ENCODE data around the gene OSTF1. TPM values are rescaled to one million over a fixed set of nuclear protein-coding genes. Genes with fewer than 3 reads are reported as not detected.

Gene OSTF1
- total and polyA plus RNA-seq, 10 of the 15 experiments (the other 5 are each of a cell fraction or from before 2014, with no cell fraction given) = 36.2 to 82.4 (median 46.9) TPM

GRCh38 chr9:75170898-75171360 is 82.6 kb downstream of the OSTF1 start:
- Histone ChIP-seq H3K4me2 (ENCODE audit: control insufficient read depth, insufficient read depth) (no peak overlapping the region), H3K9ac (ENCODE audit: control insufficient read depth, insufficient read depth, low read length) (no peak overlapping the region), H3K79me2 (ENCODE audit: control insufficient read depth, insufficient read depth, low read length) (no peaks in the 10 kb centered on the region), H3K27me3 (replicated peaks in 1 of 2; ENCODE audit: control insufficient read depth in 2 of 2, insufficient read depth in 2 of 2, low read length in 1 of 2) (no peaks in the 10 kb centered on the region), H3K27ac (ENCODE audit: control insufficient read depth, insufficient read depth) (no peak overlapping the region), H3K4me1 (ENCODE audit: control insufficient read depth, insufficient read depth, low read length) (no peaks in the 10 kb centered on the region), H2AFZ (ENCODE audit: control insufficient read depth, low read depth, low read length) (no peak overlapping the region), H3K4me3 (no peak overlapping the region), H3K36me3 (ENCODE audit: control insufficient read depth in 2 of 2, insufficient read depth in 2 of 2, low read length in 1 of 2) (no peaks in the 10 kb centered on the region; a peak in 1 of 4 replicates), H3K9me3 (replicated peaks; ENCODE audit: control insufficient read depth, insufficient read depth, low read length) (no peaks in the 10 kb centered on the region), H4K20me1 (ENCODE audit: control insufficient read depth, insufficient read depth) (no peaks in the 10 kb centered on the region)
- no TSS peak for BruUV-seq (replicated peaks)
- no peak for FAIRE-seq
- DNase-seq (ENCODE audit: low read depth, low spot score) = no peak
- no peak for ATAC-seq
- CTCF ChIA-PET = interaction anchor here (1.0 kb wide), 1 partner anchor 15 kb away, joined by 3 read pairs; no protein-coding TSS in a partner anchor
- RAD21 ChIA-PET (ENCODE audit: unreplicated experiment) = no interaction called here
- SMC1A ChIA-PET (ENCODE audit: uncharacterized antibody, unreplicated experiment) = no interaction called here
- WGBS (ENCODE audit: insufficient coverage, insufficient replicate concordance, low lambda C conversion rate, missing lambda C conversion rate) = 69% methylated on average over 2 of the region's 2 CpGs
- in situ Hi-C loops (cut with MboI) (no loop called here), intact Hi-C loops (cut with micrococcal nuclease; ENCODE audit: unreplicated experiment) (no loop called here)
- POLR2A ChIA-PET = no interaction called here
- no peak for TF ChIP-seq CHD2 (IDR thresholded peaks at IDR 0.05; ENCODE audit: borderline replicate concordance, low read depth, low read length)
- TF ChIP-seq RCOR1 (conservative IDR thresholded peaks at IDR 0.05; ENCODE audit: low read depth, low read length) = no peak
- TF ChIP-seq POLR2AphosphoS5 (IDR thresholded peaks at IDR 0.05; ENCODE audit: low read length) = no peak
- TF ChIP-seq HCFC1 (IDR thresholded peaks at IDR 0.05; ENCODE audit: low read length) = no peak
- no peak for TF ChIP-seq RUNX3 (IDR thresholded peaks at IDR 0.05; ENCODE audit: low read length)
- TF ChIP-seq LARP7 (IDR thresholded peaks at IDR 0.05) = no peak

- H3K79me2 ChIP-seq (ENCODE audit: control insufficient read depth, insufficient read depth, low read length) = no peaks in the 10 kb centered on the region
- no peak overlapping the region for H2AFZ ChIP-seq (ENCODE audit: control insufficient read depth, low read depth, low read length)
- no peaks in the 10 kb centered on the region; a peak in 1 of 4 replicates for H3K36me3 ChIP-seq (ENCODE audit: control insufficient read depth in 2 of 2, insufficient read depth in 2 of 2, low read length in 1 of 2)
- no peaks in the 10 kb centered on the region for H4K20me1 ChIP-seq (ENCODE audit: control insufficient read depth, insufficient read depth)
- 94% methylated on average over 6 of the region's 6 CpGs for WGBS (ENCODE audit: insufficient coverage, insufficient replicate concordance, low lambda C conversion rate, missing lambda C conversion rate)
- no peaks in the 10 kb centered on the region for H3K27me3 ChIP-seq (replicated peaks in 1 of 2; ENCODE audit: control insufficient read depth in 2 of 2, insufficient read depth in 2 of 2, low read length in 1 of 2)
- RAD21 ChIA-PET (ENCODE audit: unreplicated experiment) = interaction anchor here (1.0 kb wide), 1 partner anchor 402 kb away, joined by 3 read pairs; no protein-coding TSS in a partner anchor
- TF ChIP-seq MTA2 (IDR thresholded peaks at IDR 0.05; ENCODE audit: low read depth) (no peak), ZNF622 (IDR thresholded peaks at IDR 0.05) (no peak), NFIC (IDR thresholded peaks at IDR 0.05; ENCODE audit: low read depth, low read length) (no peak), NRF1 (conservative IDR thresholded peaks at IDR 0.05; ENCODE audit: low read depth, low read length) (no peak), REST (IDR thresholded peaks at IDR 0.05; ENCODE audit: low read depth, low read length) (no peak), RAD51 (IDR thresholded peaks at IDR 0.05) (no peak), ZNF384 (IDR thresholded peaks at IDR 0.05; ENCODE audit: borderline replicate concordance, low read depth, low read length) (no peak), SIN3A (IDR thresholded peaks at IDR 0.05; ENCODE audit: low read depth, low read length) (no peak), ZBED1 (IDR thresholded peaks at IDR 0.05; ENCODE audit: borderline replicate concordance) (no peak)
- in situ Hi-C loops (cut with MboI) = no loop called here
- no peak overlapping the region for H3K27ac ChIP-seq (ENCODE audit: control insufficient read depth, insufficient read depth)
- H3K4me1 ChIP-seq (ENCODE audit: control insufficient read depth, insufficient read depth, low read length) = no peaks in the 10 kb centered on the region
- H3K4me3 ChIP-seq = no peak overlapping the region
- ATAC-seq = no peak
- H3K9me3 ChIP-seq (replicated peaks; ENCODE audit: control insufficient read depth, insufficient read depth, low read length) = no peaks in the 10 kb centered on the region
- H3K4me2 ChIP-seq (ENCODE audit: control insufficient read depth, insufficient read depth) = no peak overlapping the region
- no peak overlapping the region for H3K9ac ChIP-seq (ENCODE audit: control insufficient read depth, insufficient read depth, low read length)
- POLR2A ChIA-PET = no interaction called here
- SMC1A ChIA-PET (ENCODE audit: uncharacterized antibody, unreplicated experiment) = interaction anchor here (1.2 kb wide), 1 partner anchor 83 kb away, joined by 3 read pairs; no protein-coding TSS in a partner anchor
- no peak for FAIRE-seq
- no peak for DNase-seq (ENCODE audit: low read depth, low spot score)
- BruUV-seq (replicated peaks) = no TSS peak
- intact Hi-C loops (cut with micrococcal nuclease; ENCODE audit: unreplicated experiment) = no loop called here
- CTCF ChIA-PET = interaction anchor here (1.1 kb wide), 1 partner anchor 10 kb away, joined by 6 read pairs; no protein-coding TSS in a partner anchor
Measured at GRCh38 chr9:75175395-75175794, 87.1 kb downstream of the OSTF1 start.

All from GM12878 (cell line).